ENCODE measurements around the gene UVRAG.

The UVRAG gene

GRCh38 chr11:76175783-76176182 lies 360.8 kb downstream of the UVRAG start:
- no peak overlapping the region for H3K4me3 ChIP-seq (ENCODE audit: insufficient read depth, low read length, poor library complexity, severe bottlenecking)
- H3F3A ChIP-seq (ENCODE audit: insufficient read depth) = no peaks in the 10 kb centered on the region
- no peak overlapping the region for H2AFZ ChIP-seq (ENCODE audit: low read depth, low read length, severe bottlenecking)
- no peaks in the 10 kb centered on the region for H3K9me3 ChIP-seq (ENCODE audit: insufficient read depth, low read length)
- H3K27ac ChIP-seq (ENCODE audit: low read depth, low read length) = no peak overlapping the region
- TF ChIP-seq CTCF (IDR thresholded peaks at IDR 0.05; ENCODE audit: insufficient read depth, low read length, poor library complexity, severe bottlenecking) = no peak
- TF ChIP-seq EZH2phosphoT487 (conservative IDR thresholded peaks at IDR 0.05; ENCODE audit: low read length) = no peak
- no peaks in the 10 kb centered on the region for H3K36me3 ChIP-seq (ENCODE audit: low read length)
- no peak overlapping the region for H3K4me2 ChIP-seq (ENCODE audit: low read depth, low read length, poor library complexity, severe bottlenecking)
- no peaks in the 10 kb centered on the region for H3K9me2 ChIP-seq (replicated peaks; ENCODE audit: insufficient read depth, low read length)
- H3K79me2 ChIP-seq (ENCODE audit: insufficient read depth, low read length) = no peaks in the 10 kb centered on the region
- no peaks in the 10 kb centered on the region for H3K27me3 ChIP-seq (ENCODE audit: low read length)
- H3K9ac ChIP-seq (ENCODE audit: low read length) = no peak overlapping the region
- H4K20me1 ChIP-seq (ENCODE audit: low read depth, low read length) = no peaks in the 10 kb centered on the region

- no peak overlapping the region for H2AFZ ChIP-seq (ENCODE audit: low read depth, low read length, severe bottlenecking)
- H3K4me2 ChIP-seq (ENCODE audit: low read depth, low read length, poor library complexity, severe bottlenecking) = no peak overlapping the region
- no peaks in the 10 kb centered on the region for H3K9me2 ChIP-seq (replicated peaks; ENCODE audit: insufficient read depth, low read length)
- TF ChIP-seq CTCF (IDR thresholded peaks at IDR 0.05; ENCODE audit: insufficient read depth, low read length, poor library complexity, severe bottlenecking) = no peak
- TF ChIP-seq EZH2phosphoT487 (conservative IDR thresholded peaks at IDR 0.05; ENCODE audit: low read length) = no peak
- no peaks in the 10 kb centered on the region for H3F3A ChIP-seq (ENCODE audit: insufficient read depth)
- no peaks in the 10 kb centered on the region for H3K9me3 ChIP-seq (ENCODE audit: insufficient read depth, low read length)
- H3K79me2 ChIP-seq (ENCODE audit: insufficient read depth, low read length) = no peaks in the 10 kb centered on the region
- H3K4me3 ChIP-seq (ENCODE audit: insufficient read depth, low read length, poor library complexity, severe bottlenecking) = no peak overlapping the region
- H3K36me3 ChIP-seq (ENCODE audit: low read length) = no peaks in the 10 kb centered on the region
- no peak overlapping the region for H3K27ac ChIP-seq (ENCODE audit: low read depth, low read length)
- no peak overlapping the region for H3K9ac ChIP-seq (ENCODE audit: low read length)
- H3K27me3 ChIP-seq (ENCODE audit: low read length) = no peaks in the 10 kb centered on the region
- H4K20me1 ChIP-seq (ENCODE audit: low read depth, low read length) = no peaks in the 10 kb centered on the region
These were observed 361.5 kb downstream of the UVRAG start for GRCh38 chr11:76176463-76176862.

GRCh38 chr11:76177250-76177686 lies 362.3 kb downstream of the UVRAG start:
- Histone ChIP-seq H2AFZ (ENCODE audit: low read depth, low read length, severe bottlenecking) (no peak overlapping the region), H3K9me2 (replicated peaks; ENCODE audit: insufficient read depth, low read length) (no peaks in the 10 kb centered on the region), H3K36me3 (ENCODE audit: low read length) (no peaks in the 10 kb centered on the region), H3K4me2 (ENCODE audit: low read depth, low read length, poor library complexity, severe bottlenecking) (no peak overlapping the region), H3K27ac (ENCODE audit: low read depth, low read length) (no peak overlapping the region), H3K9ac (ENCODE audit: low read length) (no peak overlapping the region), H3F3A (ENCODE audit: insufficient read depth) (no peaks in the 10 kb centered on the region), H3K27me3 (ENCODE audit: low read length) (no peaks in the 10 kb centered on the region), H4K20me1 (ENCODE audit: low read depth, low read length) (no peaks in the 10 kb centered on the region), H3K4me3 (ENCODE audit: insufficient read depth, low read length, poor library complexity, severe bottlenecking) (no peak overlapping the region), H3K9me3 (ENCODE audit: insufficient read depth, low read length) (no peaks in the 10 kb centered on the region), H3K79me2 (ENCODE audit: insufficient read depth, low read length) (no peaks in the 10 kb centered on the region)
- TF ChIP-seq CTCF (IDR thresholded peaks at IDR 0.05; ENCODE audit: insufficient read depth, low read length, poor library complexity, severe bottlenecking) (no peak), EZH2phosphoT487 (conservative IDR thresholded peaks at IDR 0.05; ENCODE audit: low read length) (no peak)
